Measurements from ENCODE around the gene AGTR1. TPM values are rescaled to one million over a fixed set of nuclear protein-coding genes. Genes with fewer than 3 reads are reported as not detected.
"Not testable (repeated sequence)": the region's sequence is repeated elsewhere in the genome, so short reads cannot be mapped to it uniquely, and the experiment has no call there.

AGTR1 gene
- total RNA-seq, 1 donor from 2014 or later, result 39.6 TPM

DNA sequence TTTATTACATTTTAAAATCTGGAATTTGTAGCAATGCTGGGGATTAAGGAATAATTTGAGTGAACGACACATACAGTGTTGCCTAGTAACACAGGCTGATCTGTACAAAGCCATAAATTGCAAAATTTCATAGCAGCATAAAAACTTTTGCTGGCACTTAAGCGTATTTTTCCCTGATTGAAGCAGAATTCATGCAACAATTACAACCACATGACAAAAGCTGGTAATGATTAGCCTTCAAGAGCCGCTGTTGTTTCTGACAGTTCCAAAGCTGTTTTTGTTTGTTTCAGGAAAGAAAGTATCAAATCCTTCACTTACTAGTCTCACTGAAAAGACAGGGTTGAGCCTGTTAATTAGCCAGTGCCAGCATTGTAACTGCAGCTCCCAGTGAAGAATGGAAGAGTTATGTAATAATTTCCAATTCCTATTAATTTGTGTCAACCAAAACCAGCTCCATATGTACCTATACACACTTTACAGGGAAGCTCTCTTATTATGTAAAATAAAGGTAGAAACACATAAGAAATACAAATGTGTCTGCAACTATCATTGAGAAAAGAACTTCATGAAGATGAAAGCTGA lies 60.7 kb downstream of the AGTR1 start:
- peak; percentile 97 for DNase-seq

- DNase-seq, result peak; percentile 36
Observed at GRCh38 chr3:148759430-148759829, 61.7 kb downstream of the AGTR1 start.

DNA sequence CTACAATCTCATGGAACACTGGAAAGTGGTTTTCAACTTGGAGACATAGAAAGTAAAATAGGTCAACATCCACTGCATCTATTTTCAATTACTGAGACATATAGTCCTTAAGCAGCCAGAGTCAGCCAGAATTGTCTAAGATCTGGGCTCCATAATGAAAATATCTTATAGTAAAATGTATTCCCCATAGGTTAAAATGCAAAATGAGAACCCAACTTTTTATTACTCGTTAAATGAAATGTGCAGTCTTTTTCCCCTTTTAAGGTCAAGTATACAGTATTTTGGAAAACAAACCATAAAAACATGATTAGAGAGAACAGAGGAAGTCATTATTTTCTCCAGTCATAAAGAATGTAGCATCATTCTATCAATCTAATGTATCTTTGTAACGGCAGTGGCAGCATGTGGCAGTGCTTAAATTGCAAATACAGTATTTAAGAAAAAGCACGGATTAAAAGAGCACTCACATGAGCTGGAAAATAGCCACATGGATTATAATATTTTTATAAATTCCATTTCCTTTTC lies 65.5 kb downstream of the AGTR1 start:
- DNase-seq, result peak; percentile 19

DNA sequence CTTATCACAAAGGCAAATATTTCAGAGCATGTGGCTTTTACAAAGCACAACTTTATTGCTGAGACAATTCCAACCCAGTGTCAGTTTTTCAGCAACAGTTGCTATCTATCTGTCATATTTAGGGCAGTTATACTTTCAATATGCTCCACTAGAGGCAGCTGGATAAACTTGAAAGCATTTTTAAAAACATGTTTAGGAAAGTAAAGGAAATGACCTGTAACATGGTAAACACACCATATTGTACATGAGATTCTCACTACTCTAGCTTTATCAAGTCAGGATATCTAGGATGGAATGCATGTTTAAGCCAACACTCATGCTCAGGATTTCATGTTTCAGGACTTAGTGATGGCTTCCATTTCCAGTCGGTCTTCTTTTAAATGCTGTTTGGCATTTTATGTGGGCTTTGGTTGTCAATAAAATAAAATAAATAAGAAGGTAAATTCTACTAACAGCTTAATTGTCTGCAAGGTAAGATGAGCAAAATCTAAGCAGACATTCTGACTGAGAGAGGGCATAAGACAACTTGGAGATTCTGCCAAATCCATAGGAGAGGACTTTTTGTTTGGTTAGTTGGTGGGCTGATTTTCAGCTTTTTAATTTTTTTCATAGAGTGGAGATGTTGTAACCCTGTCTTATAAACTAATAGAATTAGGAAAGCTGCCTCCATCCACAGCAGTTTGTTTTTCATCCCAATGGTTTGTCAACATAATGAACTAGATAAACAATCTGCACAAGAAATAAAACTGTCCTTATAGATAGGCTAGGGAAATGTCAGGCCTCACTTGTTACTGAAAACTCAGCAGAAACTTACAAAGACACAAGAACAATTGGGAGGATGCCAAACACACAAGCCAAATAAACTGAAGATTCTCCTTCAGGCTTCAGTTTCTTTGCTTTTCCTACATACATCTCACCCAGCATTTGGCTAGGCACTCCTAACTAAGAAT lies 66.6 kb downstream of the AGTR1 start:
- peak; percentile 57 for DNase-seq

- DNase-seq, result no peak
Observed at GRCh38 chr3:148772361-148772760, 74.7 kb downstream of the AGTR1 start.

GRCh38 chr3:148772835-148773234 lies 75.1 kb downstream of the AGTR1 start:
- no peak for DNase-seq

DNA sequence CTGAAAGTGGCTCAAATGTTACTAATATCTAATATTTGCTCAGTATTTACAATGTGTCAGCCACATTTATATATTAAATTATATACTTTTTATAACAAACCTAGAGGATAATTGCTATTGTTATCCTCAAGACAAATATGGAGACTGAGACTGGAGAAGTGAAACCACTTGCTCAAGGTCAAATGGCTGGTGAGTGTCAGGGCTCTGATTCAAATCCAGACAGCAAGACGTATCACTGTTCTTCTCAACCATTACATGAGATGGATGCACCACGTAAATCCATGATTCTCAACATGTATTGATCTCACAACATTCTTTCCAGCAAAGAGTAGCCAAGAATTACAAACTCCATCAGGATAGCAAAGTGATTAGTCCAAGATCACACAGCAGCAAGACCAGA lies 76.1 kb downstream of the AGTR1 start:
- DNase-seq, result no peak

DNA sequence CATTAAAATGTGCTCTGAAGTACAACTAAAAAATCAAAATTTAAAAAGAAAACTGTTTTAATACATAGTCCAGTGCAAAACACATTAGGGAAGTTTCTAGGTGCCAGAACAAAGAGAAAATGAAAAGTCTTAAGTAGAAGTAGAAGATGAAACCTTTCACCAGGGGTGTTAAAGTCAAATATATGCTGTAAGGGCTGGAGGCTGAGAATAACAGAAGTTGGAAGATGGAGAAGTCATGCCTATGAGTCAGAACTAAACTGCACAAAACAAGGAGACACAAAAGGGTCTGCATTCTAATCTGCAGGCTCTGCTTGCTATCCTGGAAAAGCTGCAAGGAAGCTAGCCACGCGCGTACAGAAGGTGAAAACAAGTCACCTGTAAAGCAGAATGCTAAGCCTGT lies 81.2 kb downstream of the AGTR1 start:
- DNase-seq, result no peak

GRCh38 chr3:148785026-148785425 lies 87.3 kb downstream of the AGTR1 start:
- not testable (repeated sequence) for DNase-seq

- not testable (repeated sequence) for DNase-seq
Observed at GRCh38 chr3:148786159-148786558, 88.5 kb downstream of the AGTR1 start.

- DNase-seq, result peak; percentile 24
Observed at GRCh38 chr3:148789146-148789545, 91.4 kb downstream of the AGTR1 start.

GRCh38 chr3:148789906-148790305 lies 92.2 kb downstream of the AGTR1 start:
- DNase-seq, result no peak

- no peak for DNase-seq
Observed at GRCh38 chr3:148790370-148790769, 92.7 kb downstream of the AGTR1 start.

DNA sequence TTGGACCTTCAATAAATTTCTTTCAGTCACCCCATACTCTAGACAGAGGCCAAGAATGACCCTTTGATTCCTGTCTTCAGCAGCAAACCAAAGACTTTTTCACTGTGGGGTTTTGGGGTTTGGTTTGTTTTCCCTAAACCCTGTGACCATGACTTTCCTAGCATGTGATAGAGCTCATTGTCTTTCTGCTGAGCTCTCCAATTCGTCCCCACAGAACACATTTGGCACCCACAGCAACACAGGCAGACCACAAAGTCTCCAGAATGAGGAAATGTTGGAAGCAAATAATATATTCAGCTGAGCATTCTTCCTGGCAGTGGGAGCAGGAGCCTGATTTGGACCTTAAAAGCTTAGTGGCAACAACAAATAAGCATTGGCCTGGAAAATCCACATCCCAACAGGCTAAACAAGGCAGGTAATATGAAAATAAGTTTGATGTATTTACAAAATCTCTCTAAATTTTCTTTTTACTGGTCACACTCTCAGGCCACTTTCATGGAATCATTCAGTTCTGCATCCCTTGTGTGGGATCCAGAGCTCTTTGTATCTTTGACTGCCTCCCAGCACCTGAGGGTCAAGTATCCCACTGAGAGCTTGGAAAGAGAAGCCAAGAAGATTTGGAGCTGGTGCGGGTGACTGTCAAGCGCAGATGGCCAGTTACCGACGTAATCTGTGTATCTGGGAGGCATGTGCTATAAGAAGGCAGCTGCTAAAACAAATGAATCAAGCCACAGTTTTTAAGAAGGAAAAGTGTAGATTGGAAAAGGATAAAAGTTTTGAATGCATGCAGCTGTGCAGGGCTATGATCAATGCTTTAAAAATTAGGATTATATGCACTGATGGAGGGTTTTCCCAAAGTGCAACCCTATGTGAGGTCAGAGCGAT lies 93.4 kb downstream of the AGTR1 start:
- peak; percentile 96 for DNase-seq

DNA sequence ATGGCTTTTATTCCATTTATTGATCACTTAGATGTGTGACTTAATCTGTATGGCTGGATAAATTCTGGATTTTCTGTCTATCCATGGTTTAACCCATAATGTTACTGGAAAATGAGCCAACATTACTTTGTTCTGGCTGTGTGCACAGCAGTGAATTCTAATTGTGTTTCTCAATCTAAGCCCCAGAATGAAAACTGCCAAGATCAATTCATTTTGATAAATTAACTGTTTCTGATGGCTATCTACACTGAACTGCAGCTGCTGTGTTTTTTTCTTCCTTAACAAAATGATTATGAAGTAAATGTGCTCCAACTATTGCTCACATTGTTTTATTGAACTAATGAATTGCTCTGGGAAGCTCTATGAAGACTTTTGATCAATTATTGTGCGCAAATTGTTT lies 94.2 kb downstream of the AGTR1 start:
- DNase-seq, result no peak

DNA sequence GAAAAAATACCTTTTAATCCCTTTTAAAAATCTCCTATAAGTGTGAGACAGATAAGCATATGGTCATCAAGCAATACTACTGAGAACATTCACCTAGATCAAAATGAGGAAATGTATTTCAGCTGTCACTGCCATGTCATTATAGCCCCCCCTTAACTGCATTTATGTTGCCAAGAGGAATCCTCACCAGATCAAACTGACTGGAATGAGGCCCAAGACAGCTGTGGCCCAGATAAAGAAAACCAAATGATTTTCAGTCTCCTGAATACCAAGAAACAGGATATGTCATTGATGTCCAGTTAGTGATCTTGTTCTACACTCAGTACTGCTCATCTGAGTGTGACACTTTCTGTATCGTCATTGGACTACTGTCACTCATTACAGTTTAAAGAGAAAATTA lies 94.8 kb downstream of the AGTR1 start:
- DNase-seq, result no peak

Small RNA genes lying within 50 kb of the gene (small RNA-seq; reads per million reads assigned to genes)
- not detected for gene RPL38P1 (ENCODE audit: low replicate concordance)

Other genes starting within 250 kb of the AGTR1 start
- 8.7 TPM for gene CPB1, start 129.9 kb downstream of the AGTR1 start, total RNA-seq
- 34.4 TPM for gene CPA3, start 167.4 kb downstream of the AGTR1 start, total RNA-seq